GM08714 (cell line): Measurements from ENCODE around the gene EEF1AKMT3.

Source experiments
- H3K4me3 ChIP-seq: fragments of 200-500 bp; sonication (Bioruptor generic); 2 replicates; pipeline ENCODE4 v1.5.1; 2014; ENCODE audit warnings: mild to moderate bottlenecking, low read length, inconsistent platforms
- ZNF274 ChIP-seq: IDR thresholded peaks from 2 replicates; pipeline ENCODE4 v1.6.1; 2012; ENCODE audit warnings: mild to moderate bottlenecking, low read depth, low read length

EEF1AKMT3 gene

GRCh38 chr12:57772429-57773322, at the start of gene EEF1AKMT3:
TSS of gene EEF1AKMT3 (plus strand) at chr12:57772614. CDS start at chr12:57772725, 111 bp downstream.
- TF ChIP-seq ZNF274: no peak
- H3K4me3 ChIP-seq: peak within 1 kb of the TSS; percentile 66

- no peak for TF ChIP-seq ZNF274
- H3K4me3 ChIP-seq: no peak overlapping the region
Measured at GRCh38 chr12:57722716-57723629, 49.4 kb upstream of the EEF1AKMT3 start.

DNA sequence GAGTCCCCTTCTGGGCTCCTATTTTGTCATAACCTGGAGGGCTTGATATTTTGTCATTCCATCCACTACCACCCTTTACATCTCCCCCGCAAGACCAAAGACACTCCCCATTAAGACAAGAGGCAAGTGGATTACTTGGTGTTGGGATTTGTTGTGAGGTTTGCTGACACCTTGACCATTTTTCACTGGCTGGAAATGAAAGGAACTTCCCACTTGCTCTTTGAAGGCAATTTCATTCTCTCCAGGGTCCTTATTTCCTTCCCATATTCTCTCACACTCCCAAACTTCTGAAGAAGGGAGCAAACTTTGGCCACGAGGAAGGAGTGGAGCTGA, 48.8 kb upstream of the EEF1AKMT3 start:
- no peak overlapping the region for H3K4me3 ChIP-seq
- TF ChIP-seq ZNF274: no peak

- TF ChIP-seq ZNF274: no peak
- H3K4me3 ChIP-seq: no peak overlapping the region
Measured at GRCh38 chr12:57724003-57724935, 48.1 kb upstream of the EEF1AKMT3 start.

DNA sequence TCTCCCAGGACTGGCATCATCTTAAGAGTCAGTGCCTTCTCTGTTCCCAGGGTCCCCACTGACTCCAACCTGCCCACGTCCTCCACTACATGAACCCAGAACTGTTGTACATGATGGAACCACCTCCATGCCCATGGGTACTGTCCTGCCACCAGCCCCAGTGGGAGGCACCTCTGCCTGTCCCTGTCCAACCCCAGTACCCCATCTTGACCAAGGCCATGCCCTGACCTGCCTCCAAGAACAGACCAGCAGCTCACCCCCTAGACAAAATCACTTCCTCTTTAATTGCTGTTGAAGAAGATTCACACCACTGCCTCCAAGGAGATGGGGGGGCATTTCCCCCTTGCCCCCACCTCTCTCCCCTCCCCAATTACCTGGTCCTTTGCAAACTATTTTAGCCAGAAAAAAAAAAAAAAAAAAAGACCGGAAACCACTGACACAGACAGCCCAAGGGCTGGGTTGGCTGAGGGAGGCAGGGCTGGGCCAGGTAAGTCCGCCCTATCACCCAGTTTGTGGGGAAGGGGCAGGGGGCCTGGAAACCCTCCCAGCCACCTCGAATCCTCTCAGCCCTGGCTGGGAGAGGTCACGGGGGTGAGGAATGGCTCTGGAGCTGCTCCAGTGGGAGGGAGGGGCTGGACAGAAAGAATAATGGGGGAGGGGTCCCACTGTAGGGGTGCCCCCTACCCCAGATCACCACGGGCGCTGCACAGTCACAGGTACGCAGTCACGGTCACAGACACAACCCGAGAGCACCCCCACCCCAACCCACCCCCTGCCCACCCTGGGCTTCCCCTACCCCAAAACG, 47.3 kb upstream of the EEF1AKMT3 start:
- no peak for TF ChIP-seq ZNF274
- H3K4me3 ChIP-seq: no peak overlapping the region

DNA sequence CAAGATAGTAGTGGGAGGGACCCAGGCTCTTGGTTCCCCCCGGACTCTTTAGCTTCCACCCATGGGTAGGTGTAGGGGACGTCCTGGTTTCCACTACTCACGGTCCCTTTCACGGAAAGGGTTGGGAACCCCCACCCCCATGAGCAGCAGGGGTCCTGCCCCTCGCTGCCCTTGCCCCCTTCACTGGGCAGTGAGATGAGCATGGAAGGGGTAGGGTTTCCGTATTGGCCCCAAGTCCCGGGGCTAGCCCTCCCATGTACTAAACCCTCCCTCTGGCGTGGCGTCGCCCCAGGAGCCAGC, 46.6 kb upstream of the EEF1AKMT3 start:
- H3K4me3 ChIP-seq: no peak overlapping the region

GRCh38 chr12:57726151-57726883, 46.1 kb upstream of the EEF1AKMT3 start:
- H3K4me3 ChIP-seq: no peak overlapping the region

More for the DNA sequence above, 46.6 kb upstream of the EEF1AKMT3 start:
- TF ChIP-seq ZNF274: no peak

DNA sequence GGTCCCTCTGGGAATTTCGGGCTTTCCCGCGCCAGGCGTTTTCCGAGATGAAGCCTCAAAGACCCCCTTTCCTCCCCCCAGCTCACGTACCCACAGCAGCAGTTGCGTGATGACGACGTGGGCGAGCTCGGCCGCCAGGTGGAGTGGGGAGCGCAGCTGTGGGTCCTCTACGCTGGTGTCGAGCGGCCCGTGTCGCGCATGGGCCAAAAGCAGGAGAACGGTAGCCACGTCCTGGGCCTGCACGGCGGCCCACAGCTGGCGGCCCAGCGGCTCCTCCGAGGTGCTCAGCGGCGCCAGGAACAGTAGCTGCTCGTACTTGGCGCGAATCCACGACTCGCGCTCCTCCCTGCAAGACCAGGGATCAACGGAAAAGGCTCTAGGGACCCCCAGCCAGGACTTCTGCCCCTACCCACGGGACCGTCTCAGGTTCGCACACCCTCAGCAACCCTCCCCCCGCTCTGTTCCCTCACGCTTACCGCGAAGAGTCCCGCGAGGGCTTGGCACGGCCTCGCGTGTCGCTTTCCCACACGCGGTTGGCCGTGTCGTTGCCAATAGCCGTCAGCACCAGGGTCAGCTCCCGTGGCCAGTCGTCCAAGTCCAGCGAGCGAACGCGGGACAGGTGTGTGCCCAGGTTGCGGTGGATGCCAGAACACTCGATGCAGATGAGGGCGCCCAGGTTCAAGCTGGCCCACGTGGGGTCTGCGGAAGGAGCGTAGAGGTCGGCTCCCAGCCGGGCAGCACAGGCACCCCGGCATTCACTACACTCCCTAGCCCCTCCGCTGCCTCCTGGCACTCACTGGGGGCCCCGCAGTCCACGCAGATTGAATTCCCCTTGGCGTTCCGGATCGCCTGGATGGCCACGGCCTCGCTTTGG, 45.3 kb upstream of the EEF1AKMT3 start:
- H3K4me3 ChIP-seq: no peak overlapping the region
- no peak for TF ChIP-seq ZNF274

More at GRCh38 chr12:57726151-57726883, 46.1 kb upstream of the EEF1AKMT3 start:
- TF ChIP-seq ZNF274: no peak

GRCh38 chr12:57727758-57728395, 44.5 kb upstream of the EEF1AKMT3 start:
- no peak for TF ChIP-seq ZNF274
- no peak overlapping the region for H3K4me3 ChIP-seq

- H3K4me3 ChIP-seq: no peak overlapping the region
- TF ChIP-seq ZNF274: no peak
Measured at GRCh38 chr12:57729321-57729844, 43.0 kb upstream of the EEF1AKMT3 start.
